DMS114 treated with DMSO at 0.1 percent for 48 hours (cell line): ENCODE results near the gene SCYL1.

ENCODE experiments used
- DNase-seq: peaks from one replicate; lab custom pipeline; 2025; ENCODE audit not compliant: unreplicated experiment; lab: John Stamatoyannopoulos, UW

SCYL1 gene

GRCh38 chr11:65551572-65552387 lies 26.9 kb downstream of the SCYL1 start:
- DNase-seq = no peak

GRCh38 chr11:65552388-65552951 lies 27.6 kb downstream of the SCYL1 start:
- no peak for DNase-seq

- no peak for DNase-seq
Observed at GRCh38 chr11:65553301-65554001, 28.6 kb downstream of the SCYL1 start.

GRCh38 chr11:65554057-65554818 lies 29.4 kb downstream of the SCYL1 start:
- DNase-seq = no peak

GRCh38 chr11:65554842-65555430 lies 30.1 kb downstream of the SCYL1 start:
- no peak for DNase-seq

- DNase-seq = no peak
Observed at GRCh38 chr11:65555693-65556231, 30.9 kb downstream of the SCYL1 start.

- DNase-seq = no peak
Observed at GRCh38 chr11:65556470-65557279, 31.8 kb downstream of the SCYL1 start.

- DNase-seq = no peak
Observed at GRCh38 chr11:65557280-65558001, 32.6 kb downstream of the SCYL1 start.

GRCh38 chr11:65558002-65558929 lies 33.4 kb downstream of the SCYL1 start, which contains the start of gene LTBP3:
Gene LTBP3 (minus strand): TSS chr11:65558359. CDS start chr11:65557959, 400 bp downstream.
- DNase-seq = no peak

- no peak for DNase-seq
Observed at GRCh38 chr11:65558930-65559509, 34.1 kb downstream of the SCYL1 start.

GRCh38 chr11:65559535-65559934 lies 34.7 kb downstream of the SCYL1 start:
- no peak for DNase-seq

- DNase-seq = no peak
Observed at GRCh38 chr11:65559951-65560537, 35.2 kb downstream of the SCYL1 start.

GRCh38 chr11:65560555-65561418 lies 35.9 kb downstream of the SCYL1 start:
- DNase-seq = peak; percentile 26

- no peak for DNase-seq
Observed at GRCh38 chr11:65562020-65562419, 37.1 kb downstream of the SCYL1 start.

- no peak for DNase-seq
Observed at GRCh38 chr11:65562788-65563187, 37.9 kb downstream of the SCYL1 start.

GRCh38 chr11:65563601-65564000 lies 38.7 kb downstream of the SCYL1 start:
- no peak for DNase-seq
